ENCODE data around the gene SIGLEC1. TPM values are rescaled to one million over a fixed set of nuclear protein-coding genes. Genes with fewer than 3 reads are reported as not detected.

SIGLEC1 gene
- total RNA-seq, 1 donor from 2014 or later: not detected

DNA sequence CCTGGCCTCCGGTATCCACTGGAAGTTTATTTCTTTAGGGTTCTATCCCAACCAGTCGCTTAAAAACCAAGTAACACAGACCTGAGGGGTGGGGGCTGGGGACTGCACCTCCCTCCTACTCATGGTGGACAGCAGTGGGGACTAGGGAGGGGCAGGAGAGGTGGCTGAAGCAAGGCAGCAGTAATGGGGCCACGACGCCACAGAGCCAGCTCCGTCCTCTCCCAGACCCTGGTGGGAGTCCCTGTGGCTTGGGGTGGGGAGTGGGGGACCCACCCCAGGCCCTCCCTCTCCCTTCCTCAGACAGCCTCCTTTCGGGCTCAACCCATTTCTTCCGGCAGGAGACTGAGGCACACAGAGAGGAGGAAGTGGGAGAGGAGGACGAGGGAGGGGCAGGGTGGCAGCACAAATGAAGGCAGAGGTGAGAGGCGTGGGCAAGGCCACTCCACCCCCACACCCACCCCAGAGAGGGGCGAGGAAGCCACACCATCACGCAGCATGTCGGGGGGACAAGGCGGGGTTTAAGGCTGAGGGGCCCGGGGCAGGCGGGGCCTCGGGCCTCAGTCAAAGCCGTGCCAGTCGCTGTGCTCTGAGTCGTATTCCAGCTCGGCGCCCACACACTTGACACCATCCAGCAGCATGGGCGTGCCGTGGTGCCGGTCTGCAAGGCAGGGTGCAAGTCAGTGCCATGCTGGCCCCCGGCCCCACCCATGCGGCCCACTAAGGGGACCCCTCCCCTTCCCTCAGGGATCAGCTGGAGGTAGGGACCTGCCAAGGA lies 41.3 kb upstream of the SIGLEC1 start:
- H3K27me3 Mint-ChIP-seq (ENCODE audit: low read depth): peaks cover 2% of the 10 kb centered on the region
- no peak overlapping the region for H3K4me3 Mint-ChIP-seq (ENCODE audit: unreplicated experiment)
- H3K27ac Mint-ChIP-seq (ENCODE audit: unreplicated experiment): no peak overlapping the region
- peaks cover 6% of the 10 kb centered on the region for H3K4me1 Mint-ChIP-seq (ENCODE audit: low read depth)
- no peak for DNase-seq (ENCODE audit: low spot score)
- H3K9me3 Mint-ChIP-seq (ENCODE audit: low read depth): no peaks in the 10 kb centered on the region
- H3K36me3 Mint-ChIP-seq (ENCODE audit: low read depth): peaks cover 5% of the 10 kb centered on the region
- TF ChIP-seq, protein P1, sequence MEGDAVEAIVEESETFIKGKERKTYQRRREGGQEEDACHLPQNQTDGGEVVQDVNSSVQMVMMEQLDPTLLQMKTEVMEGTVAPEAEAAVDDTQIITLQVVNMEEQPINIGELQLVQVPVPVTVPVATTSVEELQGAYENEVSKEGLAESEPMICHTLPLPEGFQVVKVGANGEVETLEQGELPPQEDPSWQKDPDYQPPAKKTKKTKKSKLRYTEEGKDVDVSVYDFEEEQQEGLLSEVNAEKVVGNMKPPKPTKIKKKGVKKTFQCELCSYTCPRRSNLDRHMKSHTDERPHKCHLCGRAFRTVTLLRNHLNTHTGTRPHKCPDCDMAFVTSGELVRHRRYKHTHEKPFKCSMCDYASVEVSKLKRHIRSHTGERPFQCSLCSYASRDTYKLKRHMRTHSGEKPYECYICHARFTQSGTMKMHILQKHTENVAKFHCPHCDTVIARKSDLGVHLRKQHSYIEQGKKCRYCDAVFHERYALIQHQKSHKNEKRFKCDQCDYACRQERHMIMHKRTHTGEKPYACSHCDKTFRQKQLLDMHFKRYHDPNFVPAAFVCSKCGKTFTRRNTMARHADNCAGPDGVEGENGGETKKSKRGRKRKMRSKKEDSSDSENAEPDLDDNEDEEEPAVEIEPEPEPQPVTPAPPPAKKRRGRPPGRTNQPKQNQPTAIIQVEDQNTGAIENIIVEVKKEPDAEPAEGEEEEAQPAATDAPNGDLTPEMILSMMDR (IDR thresholded peaks at IDR 0.05): no peak

DNA sequence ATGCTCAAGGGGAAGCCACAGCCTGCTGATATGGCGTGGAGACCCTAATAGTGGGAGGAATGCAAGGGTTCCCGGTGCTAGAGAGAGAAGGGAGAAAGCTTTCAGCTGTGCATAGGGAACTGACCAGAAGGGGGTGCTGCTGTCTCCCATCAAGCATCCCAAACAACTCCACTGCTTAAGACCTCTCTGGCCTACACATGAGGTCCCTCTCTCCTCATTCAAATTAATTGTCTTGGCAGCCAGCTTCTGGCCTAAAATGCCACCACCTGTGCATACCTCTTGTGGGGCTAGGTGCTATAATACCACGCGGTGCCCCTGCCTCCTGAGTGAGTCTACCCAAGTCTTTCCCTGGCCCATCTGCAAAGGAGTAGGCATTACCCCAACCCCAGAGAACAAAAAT lies 40.7 kb upstream of the SIGLEC1 start:
- Mint-ChIP-seq H3K27me3 (ENCODE audit: low read depth) (peaks cover 2% of the 10 kb centered on the region), H3K4me1 (ENCODE audit: low read depth) (peaks cover 6% of the 10 kb centered on the region), H3K36me3 (ENCODE audit: low read depth) (peaks cover 3% of the 10 kb centered on the region), H3K4me3 (ENCODE audit: unreplicated experiment) (no peak overlapping the region), H3K9me3 (ENCODE audit: low read depth) (no peaks in the 10 kb centered on the region), H3K27ac (ENCODE audit: unreplicated experiment) (no peak overlapping the region)
- TF ChIP-seq, protein P1 (IDR thresholded peaks at IDR 0.05): peak; percentile 81
- DNase-seq (ENCODE audit: low spot score): no peak

DNA sequence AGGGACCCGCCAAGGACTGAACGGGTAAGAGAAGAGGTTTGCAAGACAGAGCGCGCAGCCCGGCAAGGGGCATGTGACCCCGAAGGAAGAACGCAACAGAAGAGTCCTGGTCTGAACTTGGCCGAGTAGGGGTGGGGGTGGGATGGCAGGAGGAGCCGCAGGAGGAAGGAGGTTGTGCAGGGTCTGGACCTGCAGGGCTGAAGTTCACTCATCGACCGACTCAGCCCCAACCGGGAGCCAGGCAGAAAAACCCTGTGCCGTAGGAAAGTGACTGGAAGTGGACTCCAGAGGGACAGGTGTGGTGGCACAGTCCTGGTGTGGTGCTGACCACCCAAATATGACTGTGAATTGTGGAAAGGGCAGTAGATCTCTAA lies 40.0 kb upstream of the SIGLEC1 start:
- H3K9me3 Mint-ChIP-seq (ENCODE audit: low read depth): no peaks in the 10 kb centered on the region
- H3K36me3 Mint-ChIP-seq (ENCODE audit: low read depth): peaks cover 1% of the 10 kb centered on the region
- H3K4me3 Mint-ChIP-seq (ENCODE audit: unreplicated experiment): peak overlapping the region; percentile 44
- no peak overlapping the region for H3K27ac Mint-ChIP-seq (ENCODE audit: unreplicated experiment)
- H3K27me3 Mint-ChIP-seq (ENCODE audit: low read depth): peaks cover 2% of the 10 kb centered on the region
- TF ChIP-seq, protein P1 (IDR thresholded peaks at IDR 0.05): no peak
- no peak for DNase-seq (ENCODE audit: low spot score)
- peaks cover 6% of the 10 kb centered on the region for H3K4me1 Mint-ChIP-seq (ENCODE audit: low read depth)

DNA sequence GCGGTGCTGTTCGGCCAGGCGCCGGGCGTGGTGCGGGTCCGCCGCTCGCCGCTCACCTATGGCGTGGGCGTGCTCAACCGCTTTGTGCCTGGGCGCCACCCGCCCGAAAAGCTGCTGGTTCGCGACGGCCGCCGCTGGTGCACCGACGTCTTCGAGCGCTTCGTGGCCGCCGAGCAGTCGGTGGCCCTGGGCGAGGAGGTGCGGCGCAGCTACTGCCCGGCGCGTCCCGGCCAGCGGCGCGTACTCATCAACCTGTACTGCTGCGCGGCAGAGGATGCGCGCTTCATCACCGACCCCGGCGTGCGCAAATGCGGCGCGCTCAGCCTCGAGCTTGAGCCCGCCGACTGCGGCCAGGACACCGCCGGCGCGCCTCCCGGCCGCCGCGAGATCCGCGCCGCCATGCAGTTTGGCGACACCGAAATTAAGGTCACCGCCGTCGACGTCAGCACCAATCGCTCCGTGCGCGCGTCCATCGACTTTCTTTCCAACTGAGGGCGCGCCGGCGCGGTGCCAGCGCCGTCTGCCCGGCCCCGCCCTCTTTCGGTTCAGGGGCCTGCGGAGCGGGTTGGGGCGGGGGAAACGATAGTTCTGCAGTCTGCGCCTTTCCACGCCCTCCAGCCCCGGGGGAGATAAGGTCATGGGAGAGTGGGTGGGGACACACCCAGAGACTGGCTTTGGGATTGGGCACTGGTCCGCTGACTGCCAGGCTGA lies 39.4 kb upstream of the SIGLEC1 start:
- peak overlapping the region; percentile 44 for H3K4me3 Mint-ChIP-seq (ENCODE audit: unreplicated experiment)
- no peak overlapping the region for H3K27ac Mint-ChIP-seq (ENCODE audit: unreplicated experiment)
- H3K9me3 Mint-ChIP-seq (ENCODE audit: low read depth): no peaks in the 10 kb centered on the region
- no peaks in the 10 kb centered on the region for H3K36me3 Mint-ChIP-seq (ENCODE audit: low read depth)
- peaks cover 2% of the 10 kb centered on the region for H3K27me3 Mint-ChIP-seq (ENCODE audit: low read depth)
- DNase-seq (ENCODE audit: low spot score): no peak
- peaks cover 4% of the 10 kb centered on the region for H3K4me1 Mint-ChIP-seq (ENCODE audit: low read depth)
- TF ChIP-seq, protein P1 (IDR thresholded peaks at IDR 0.05): no peak

DNA sequence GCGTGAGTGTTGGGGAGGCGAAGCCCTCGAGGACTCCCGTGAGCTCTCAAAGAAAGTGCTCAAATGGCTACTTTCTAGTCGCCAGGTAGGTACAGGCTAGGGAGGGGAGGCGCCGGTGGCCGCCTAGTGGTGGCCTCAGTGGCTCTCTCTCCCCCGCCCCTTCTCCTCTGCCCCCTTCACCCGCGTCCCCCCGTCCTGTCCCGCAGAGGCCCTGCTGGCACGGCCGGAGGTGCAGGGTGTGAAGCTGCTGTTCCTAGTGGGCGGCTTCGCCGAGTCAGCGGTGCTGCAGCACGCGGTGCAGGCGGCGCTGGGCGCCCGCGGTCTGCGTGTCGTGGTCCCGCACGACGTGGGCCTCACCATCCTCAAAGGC lies 38.9 kb upstream of the SIGLEC1 start:
- H3K4me1 Mint-ChIP-seq (ENCODE audit: low read depth): peaks cover 4% of the 10 kb centered on the region
- peaks cover 5% of the 10 kb centered on the region for H3K27me3 Mint-ChIP-seq (ENCODE audit: low read depth)
- no peaks in the 10 kb centered on the region for H3K36me3 Mint-ChIP-seq (ENCODE audit: low read depth)
- H3K9me3 Mint-ChIP-seq (ENCODE audit: low read depth): no peaks in the 10 kb centered on the region
- no peak overlapping the region for H3K4me3 Mint-ChIP-seq (ENCODE audit: unreplicated experiment)
- H3K27ac Mint-ChIP-seq (ENCODE audit: unreplicated experiment): no peak overlapping the region
- DNase-seq (ENCODE audit: low spot score): no peak
- TF ChIP-seq, protein P1 (IDR thresholded peaks at IDR 0.05): no peak
